MCF 10A (cell line): ENCODE data around the gene KRT6B. TPM values are rescaled to one million over a fixed set of nuclear protein-coding genes. Genes with fewer than 3 reads are reported as not detected.

Experiments
- BruUV-seq: library from RNA; stranded (reverse); fragments of 400-500 nt; replicated peaks from 2 replicates; lab custom pipeline; 2021; lab: Mats Ljungman, UMichigan
- CTCF ChIA-PET: fragments of 300-600 bp; sonication (Branson Sonifier 250); formaldehyde crosslinking; extraction: SDS; loops from one replicate; lab custom pipeline; 2021; ENCODE audit warnings: antibody characterized with exemption, inconsistent platforms; lab: Yijun Ruan, JAX
- POLR2A ChIA-PET: fragments of 300-600, 350-650 bp; sonication (Branson Sonifier 250); formaldehyde crosslinking; extraction: SDS; loops from one replicate; lab custom pipeline; 2020; ENCODE audit warnings: antibody characterized with exemption, inconsistent platforms; lab: Yijun Ruan, JAX
- DNase-seq: peaks from one replicate; pipeline ENCODE4 v3.0.0-alpha.2; 2018; ENCODE audit not compliant: unreplicated experiment
- H3K27ac Mint-ChIP-seq: one replicate; pipeline ENCODE4 v1.8.0; 2022; ENCODE audit warnings: mild to moderate bottlenecking, low read depth, mixed read lengths; ENCODE audit not compliant: unreplicated experiment
- H3K27me3 Mint-ChIP-seq: one replicate; pipeline ENCODE4 v1.8.0; 2022; ENCODE audit warnings: mixed read lengths; ENCODE audit not compliant: insufficient read depth, unreplicated experiment
- H3K36me3 Mint-ChIP-seq: one replicate; pipeline ENCODE4 v1.8.0; 2022; ENCODE audit warnings: mild to moderate bottlenecking, moderate library complexity, mixed read lengths; ENCODE audit not compliant: insufficient read depth, unreplicated experiment
- H3K4me1 Mint-ChIP-seq: one replicate; pipeline ENCODE4 v1.8.0; 2022; ENCODE audit warnings: mixed read lengths; ENCODE audit not compliant: insufficient read depth, unreplicated experiment
- H3K4me3 Mint-ChIP-seq: one replicate; pipeline ENCODE4 v1.8.0; 2022; ENCODE audit warnings: mild to moderate bottlenecking, moderate library complexity, mixed read lengths; ENCODE audit not compliant: unreplicated experiment
- H3K9me3 Mint-ChIP-seq: one replicate; pipeline ENCODE4 v1.8.0; 2022; ENCODE audit warnings: mixed read lengths; ENCODE audit not compliant: unreplicated experiment
- CTCF ChIP-seq: fragments of 200-600 bp; IDR thresholded peaks from one replicate; pipeline ENCODE4 v1.8.0; 2022; ENCODE audit warnings: antibody characterized with exemption, mild to moderate bottlenecking; ENCODE audit not compliant: unreplicated experiment
- intact Hi-C: fragments of 100-400 bp; cut with micrococcal nuclease; formaldehyde crosslinking; loops from 2 replicates; pipeline ENCODE4 v1.14.1; 2022
- total RNA-seq: library from RNA; stranded (reverse); gene quantifications from 2 replicates; pipeline ENCODE4 v1.2.3, GENCODE V29; 2022

The KRT6B gene
- total RNA-seq, 1 experiment from 2014 or later: 3.3 TPM

GRCh38 chr12:52474212-52474611, 22.3 kb upstream of the KRT6B start:
- H3K36me3 Mint-ChIP-seq: no peaks in the 10 kb centered on the region
- no peaks in the 10 kb centered on the region for H3K4me1 Mint-ChIP-seq
- intact Hi-C loops: no loop called here
- peaks cover 2% of the 10 kb centered on the region for H3K9me3 Mint-ChIP-seq
- no peak for TF ChIP-seq CTCF
- no TSS peak for BruUV-seq
- CTCF ChIA-PET: interaction anchor here (1.0 to 1.6 kb wide), 3 partner anchors 32 to 147 kb away, joined by 3 to 6 read pairs (median 3); no protein-coding TSS in a partner anchor
- H3K27ac Mint-ChIP-seq: no peak overlapping the region
- no peaks in the 10 kb centered on the region for H3K27me3 Mint-ChIP-seq
- no peak for DNase-seq
- H3K4me3 Mint-ChIP-seq: no peak overlapping the region
- POLR2A ChIA-PET: interaction anchor here (0.8 to 2.9 kb wide), 18 partner anchors 9 to 328 kb away, joined by 3 to 20 read pairs (median 4); partner anchors contain the start of genes KRT5, KRT6A and KRT6B

DNA sequence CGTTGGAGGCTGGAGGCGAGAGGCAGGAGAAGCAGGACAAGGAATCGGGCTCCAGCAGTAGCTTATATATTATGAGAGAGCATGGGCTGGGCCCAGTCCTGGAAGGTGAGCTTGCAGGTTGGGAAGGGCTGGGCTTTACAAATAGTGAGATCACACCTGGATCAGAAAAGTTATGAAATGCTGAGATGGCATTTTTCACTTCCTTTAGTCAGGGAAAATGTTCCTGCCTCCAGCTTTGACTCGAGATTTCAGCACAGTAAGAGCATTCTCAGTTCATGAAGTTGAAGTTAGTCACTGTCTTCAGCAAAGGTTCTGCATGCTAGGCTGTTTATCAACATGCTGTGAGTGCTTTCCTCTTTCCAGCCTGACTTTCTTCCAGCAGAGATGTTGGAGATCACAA, 21.8 kb upstream of the KRT6B start, which contains the start of gene KRT6C:
Gene KRT6C (minus strand): TSS at position 38 of the 400 bp plus-strand sequence. CDS start 68 bp downstream, outside the sequence.
- Mint-ChIP-seq H3K27ac (no peak within 1 kb of the TSS), H3K36me3 (no peaks in the 10 kb centered on the region), H3K27me3 (no peaks in the 10 kb centered on the region), H3K9me3 (no peaks in the 10 kb centered on the region), H3K4me3 (no peak within 1 kb of the TSS), H3K4me1 (no peaks in the 10 kb centered on the region)
- ChIA-PET CTCF (interaction anchor here (1.0 to 1.6 kb wide), 3 partner anchors 33 to 146 kb away, joined by 3 to 6 read pairs (median 3); no protein-coding TSS in a partner anchor), POLR2A (interaction anchor here (0.6 to 2.9 kb wide), 19 partner anchors 10 to 328 kb away, joined by 3 to 20 read pairs (median 4); partner anchors contain the start of genes KRT5, KRT6A and KRT6B)
- intact Hi-C loops: no loop called here
- no TSS peak for BruUV-seq
- DNase-seq: peak; percentile 43
- TF ChIP-seq CTCF: no peak

GRCh38 chr12:52469853-52470252, 17.9 kb upstream of the KRT6B start:
- ChIA-PET POLR2A (no interaction called here), CTCF (no interaction called here)
- H3K9me3 Mint-ChIP-seq: no peaks in the 10 kb centered on the region
- peaks cover 6% of the 10 kb centered on the region for H3K27me3 Mint-ChIP-seq
- no peak for TF ChIP-seq CTCF
- no peak overlapping the region for H3K27ac Mint-ChIP-seq
- H3K36me3 Mint-ChIP-seq: no peaks in the 10 kb centered on the region
- intact Hi-C loops: loop anchor here (2.0 kb wide), 1 partner anchor 19 kb away; no protein-coding TSS in a partner anchor
- no peak overlapping the region for H3K4me3 Mint-ChIP-seq
- H3K4me1 Mint-ChIP-seq: no peaks in the 10 kb centered on the region
- DNase-seq: no peak
- BruUV-seq: no TSS peak

DNA sequence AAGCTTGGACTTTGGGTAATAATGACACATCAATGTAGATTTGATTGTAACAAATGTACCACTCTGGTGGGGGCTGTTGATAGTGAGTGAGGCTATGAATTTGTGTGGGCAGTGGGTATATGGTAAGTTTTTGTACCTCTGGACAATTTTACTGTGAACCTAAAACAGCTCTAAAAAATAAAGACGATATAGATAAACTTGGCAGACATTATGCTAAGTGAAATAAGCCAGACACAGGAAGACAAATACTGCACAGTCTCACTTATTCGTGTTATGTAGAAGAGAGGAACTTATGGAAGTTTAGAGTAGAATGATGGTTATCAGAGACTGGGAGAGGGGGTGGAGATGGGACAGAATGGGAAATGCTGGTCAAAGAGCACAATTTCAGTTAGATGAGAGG, 13.0 kb upstream of the KRT6B start:
- H3K36me3 Mint-ChIP-seq: no peaks in the 10 kb centered on the region
- intact Hi-C loops: no loop called here
- no peak for DNase-seq
- TF ChIP-seq CTCF: no peak
- no peak overlapping the region for H3K27ac Mint-ChIP-seq
- ChIA-PET POLR2A (interaction anchor here (0.6 to 1.1 kb wide), 4 partner anchors 12 to 30 kb away, joined by 3 to 8 read pairs (median 4); no protein-coding TSS in a partner anchor), CTCF (interaction anchor here (1.4 kb wide), 1 partner anchor 42 kb away, joined by 3 read pairs; no protein-coding TSS in a partner anchor)
- H3K4me1 Mint-ChIP-seq: no peaks in the 10 kb centered on the region
- no peak overlapping the region for H3K4me3 Mint-ChIP-seq
- H3K27me3 Mint-ChIP-seq: peaks cover 15% of the 10 kb centered on the region
- no TSS peak for BruUV-seq
- no peaks in the 10 kb centered on the region for H3K9me3 Mint-ChIP-seq
